ENCODE measurements around the gene USF1. TPM values are rescaled to one million over a fixed set of nuclear protein-coding genes. Genes with fewer than 3 reads are reported as not detected.
A peak's percentile ranks its signal among the peaks of the same experiment; 100 is the strongest.

USF1 gene
- total RNA-seq, 1 experiment from 2014 or later = 75.4 TPM

DNA sequence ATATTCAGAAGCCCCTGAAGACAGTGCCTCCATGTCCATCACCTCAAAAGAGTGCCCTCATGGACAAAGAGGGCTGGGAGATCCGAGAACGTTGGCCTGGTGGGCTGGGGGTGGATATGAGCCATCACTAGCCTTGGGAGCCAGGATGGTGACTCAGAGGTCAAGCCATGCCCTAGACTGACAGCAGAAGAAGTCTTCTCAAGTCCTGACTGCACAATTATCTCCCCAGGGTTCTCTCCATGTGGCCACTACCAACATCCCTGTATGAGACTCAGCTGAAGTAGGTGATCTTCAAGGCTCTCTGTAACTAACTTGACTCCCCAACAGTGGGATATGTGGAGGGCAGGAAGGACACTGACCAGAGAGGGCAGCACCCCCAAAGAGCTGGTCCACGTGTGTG, 7.1 kb upstream of the USF1 start:
- TF ChIP-seq CTCF (IDR thresholded peaks at IDR 0.05; ENCODE audit: unreplicated experiment) = no peak
- H3K4me1 Mint-ChIP-seq (ENCODE audit: low read depth, unreplicated experiment) = no peaks in the 10 kb centered on the region

GRCh38 chr1:161051219-161051618, 5.4 kb upstream of the USF1 start:
- Mint-ChIP-seq H3K9me3 (ENCODE audit: low read depth, unreplicated experiment) (peaks cover 9% of the 10 kb centered on the region), H3K36me3 (ENCODE audit: insufficient read depth, unreplicated experiment) (peaks cover 31% of the 10 kb centered on the region), H3K27me3 (ENCODE audit: unreplicated experiment) (no peaks in the 10 kb centered on the region), H3K27ac (ENCODE audit: unreplicated experiment) (no peak overlapping the region), H3K4me1 (ENCODE audit: low read depth, unreplicated experiment) (no peaks in the 10 kb centered on the region), H3K4me3 (ENCODE audit: low read depth, unreplicated experiment) (no peak overlapping the region)
- no peak for TF ChIP-seq CTCF (IDR thresholded peaks at IDR 0.05; ENCODE audit: unreplicated experiment)
- CTCF ChIA-PET = interaction anchor here (0.8 kb wide), 1 partner anchor 30 kb away, joined by 5 read pairs; the partner anchor contains the start of gene F11R
- no peak for DNase-seq
- intact Hi-C loops (cut with micrococcal nuclease; ENCODE audit: unreplicated experiment) = no loop called here
- no TSS peak for BruUV-seq (replicated peaks)

More for the DNA sequence above, 7.1 kb upstream of the USF1 start:
- Mint-ChIP-seq H3K36me3 (ENCODE audit: insufficient read depth, unreplicated experiment) (peaks cover 24% of the 10 kb centered on the region), H3K4me3 (ENCODE audit: low read depth, unreplicated experiment) (no peak overlapping the region), H3K9me3 (ENCODE audit: low read depth, unreplicated experiment) (peaks cover 9% of the 10 kb centered on the region), H3K27me3 (ENCODE audit: unreplicated experiment) (no peaks in the 10 kb centered on the region), H3K27ac (ENCODE audit: unreplicated experiment) (no peak overlapping the region)
- intact Hi-C loops (cut with micrococcal nuclease; ENCODE audit: unreplicated experiment) = no loop called here
- DNase-seq = no peak
- no TSS peak for BruUV-seq (replicated peaks)
- CTCF ChIA-PET = no interaction called here

DNA sequence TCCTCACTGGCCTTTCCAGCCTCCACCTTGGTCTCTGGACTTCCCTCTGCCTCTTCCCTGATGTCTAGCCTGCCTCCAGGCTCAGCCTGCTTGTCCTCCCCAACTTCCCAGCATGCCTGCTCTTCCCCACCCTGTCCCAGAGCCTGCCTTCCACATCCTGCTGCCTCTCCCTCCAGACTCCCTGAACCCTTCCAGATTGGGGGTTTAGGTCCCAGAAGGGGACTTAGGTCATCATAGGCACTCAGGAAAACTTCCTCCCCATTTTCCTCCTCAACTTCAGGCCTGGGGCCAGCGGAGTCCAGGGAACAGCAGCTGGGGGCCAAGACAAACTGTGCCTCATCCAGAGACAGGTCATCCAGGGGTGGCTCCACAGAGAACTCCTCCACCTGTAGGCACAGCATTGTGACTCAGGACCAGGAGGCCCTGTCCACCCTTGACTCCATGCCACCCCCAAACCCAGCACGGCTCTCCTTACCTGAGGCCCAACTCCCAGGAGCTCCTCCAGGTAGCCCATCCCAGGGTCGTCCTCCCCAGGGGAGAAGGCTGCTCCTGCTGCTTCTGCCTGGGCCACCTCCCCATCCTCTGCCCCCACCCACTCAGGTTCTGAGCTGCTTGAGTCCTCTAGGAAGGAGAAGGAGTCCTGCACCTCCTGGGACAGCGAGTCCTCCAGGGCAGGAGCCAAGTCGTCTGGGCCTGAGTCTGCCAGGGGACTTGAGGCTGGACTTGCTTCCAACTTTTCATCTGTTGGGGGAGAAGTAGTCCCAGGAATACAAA, 3.4 kb upstream of the USF1 start:
- TF ChIP-seq CTCF (IDR thresholded peaks at IDR 0.05; ENCODE audit: unreplicated experiment) = no peak
- H3K27me3 Mint-ChIP-seq (ENCODE audit: unreplicated experiment) = no peaks in the 10 kb centered on the region
- H3K27ac Mint-ChIP-seq (ENCODE audit: unreplicated experiment) = peak overlapping the region; percentile 68
- CTCF ChIA-PET = interaction anchor here (0.6 kb wide), 1 partner anchor 594 kb away, joined by 3 read pairs; no protein-coding TSS in a partner anchor
- H3K4me3 Mint-ChIP-seq (ENCODE audit: low read depth, unreplicated experiment) = no peak overlapping the region
- no peak for DNase-seq
- no peaks in the 10 kb centered on the region for H3K4me1 Mint-ChIP-seq (ENCODE audit: low read depth, unreplicated experiment)
- H3K36me3 Mint-ChIP-seq (ENCODE audit: insufficient read depth, unreplicated experiment) = peaks cover 52% of the 10 kb centered on the region
- BruUV-seq (replicated peaks) = no TSS peak
- H3K9me3 Mint-ChIP-seq (ENCODE audit: low read depth, unreplicated experiment) = peaks cover 9% of the 10 kb centered on the region
- intact Hi-C loops (cut with micrococcal nuclease; ENCODE audit: unreplicated experiment) = loop anchor here (5.0 kb wide), 1 partner anchor 33 kb away; no protein-coding TSS in a partner anchor

- BruUV-seq (replicated peaks) = no TSS peak
- peaks cover 7% of the 10 kb centered on the region for H3K9me3 Mint-ChIP-seq (ENCODE audit: low read depth, unreplicated experiment)
Measured at GRCh38 chr1:161047436-161048420, 2.0 kb upstream of the USF1 start.

More at GRCh38 chr1:161047436-161048420, 2.0 kb upstream of the USF1 start:
- Mint-ChIP-seq H3K27me3 (ENCODE audit: unreplicated experiment) (no peaks in the 10 kb centered on the region), H3K36me3 (ENCODE audit: insufficient read depth, unreplicated experiment) (peaks cover 54% of the 10 kb centered on the region), H3K4me3 (ENCODE audit: low read depth, unreplicated experiment) (no peak overlapping the region), H3K4me1 (ENCODE audit: low read depth, unreplicated experiment) (no peaks in the 10 kb centered on the region), H3K27ac (ENCODE audit: unreplicated experiment) (peak overlapping the region; percentile 68)
- intact Hi-C loops (cut with micrococcal nuclease; ENCODE audit: unreplicated experiment) = loop anchor here (5.0 kb wide), 1 partner anchor 35 kb away; no protein-coding TSS in a partner anchor
- TF ChIP-seq CTCF (IDR thresholded peaks at IDR 0.05; ENCODE audit: unreplicated experiment) = no peak
- CTCF ChIA-PET = interaction anchor here (1.0 kb wide), 1 partner anchor 9 kb away, joined by 3 read pairs; the partner anchor contains the start of gene TSTD1
- no peak for DNase-seq
